K562 (cell line): ENCODE measurements around the gene HIF1AN. TPM values are rescaled to one million over a fixed set of nuclear protein-coding genes. Genes with fewer than 3 reads are reported as not detected.

Source experiments
- CBX2 ChIP-seq: fragments of 200-600 bp; sonication (generic); IDR thresholded peaks from one replicate; pipeline ENCODE4 v1.6.1; 2012; ENCODE audit warnings: mild to moderate bottlenecking, low read length, inconsistent platforms; ENCODE audit not compliant: insufficient read depth, poor library complexity, severe bottlenecking
- FIP1L1 ChIP-seq: fragments of 200-400 bp; formaldehyde crosslinking; IDR thresholded peaks from 2 replicates; pipeline ENCODE4 v1.6.1; 2018; ENCODE audit warnings: mild to moderate bottlenecking, low read depth, low read length; ENCODE audit not compliant: poor library complexity, severe bottlenecking
- FOXP4 ChIP-seq: sonication (generic); formaldehyde crosslinking; IDR thresholded peaks from 2 replicates; pipeline ENCODE4 v1.8.0; 2022; ENCODE audit warnings: mild to moderate bottlenecking, missing genetic modification reagents, borderline replicate concordance
- KAT8 ChIP-seq: fragments of 450-650 bp; IDR thresholded peaks from 2 replicates; pipeline ENCODE4 v1.6.1; 2016; ENCODE audit warnings: low read depth, mild to moderate bottlenecking
- KDM2B ChIP-seq: fragments of 250-450 bp; sonication (Bioruptor Pico); IDR thresholded peaks from 2 replicates; pipeline ENCODE4 v1.8.0; 2021; ENCODE audit warnings: mild to moderate bottlenecking, moderate library complexity
- KLF16 ChIP-seq: IDR thresholded peaks from 2 replicates; pipeline ENCODE4 v1.6.1; 2016; ENCODE audit warnings: antibody characterized with exemption
- MBD2 ChIP-seq: sonication (generic); IDR thresholded peaks from 2 replicates; pipeline ENCODE4 v1.6.1; 2016; ENCODE audit warnings: low read depth, borderline replicate concordance
- MIER1 ChIP-seq: fragments of 450-650 bp; IDR thresholded peaks from 2 replicates; pipeline ENCODE4 v1.6.1; 2016; ENCODE audit warnings: antibody characterized with exemption, mild to moderate bottlenecking, low read depth
- SMAD2 ChIP-seq: fragments of 150-350 bp; IDR thresholded peaks from 2 replicates; pipeline ENCODE4 v1.6.1; 2014; ENCODE audit warnings: low read depth, mild to moderate bottlenecking, low read length
- SP1 ChIP-seq: sonication (generic); formaldehyde crosslinking; IDR thresholded peaks from 2 replicates; pipeline ENCODE4 v1.8.1; 2022; ENCODE audit warnings: mild to moderate bottlenecking, missing genetic modification reagents
- TCF7L2 ChIP-seq: fragments of 150-350 bp; IDR thresholded peaks from 2 replicates; pipeline ENCODE4 v1.6.1; 2016; ENCODE audit warnings: low read depth, mild to moderate bottlenecking, low read length, moderate library complexity
- TRIM24 ChIP-seq, 2 experiments: fragments of 450-650 bp; IDR thresholded peaks; 2 replicates each; pipeline ENCODE4 v1.6.1; 2016
- ZNF77 ChIP-seq: fragments of 250-450 bp; sonication (Bioruptor Pico); IDR thresholded peaks from 2 replicates; pipeline ENCODE4 v1.5.0; 2020
- polyA plus RNA-seq, 8 experiments: library from polyadenylated mRNA; depleted of rRNA in 4 of 8; stranded (reverse) in 5 of 8; unstranded in 3 of 8; fragments of >200 nt; fragmentation: Nextera tagmentation in 2 of 8; fragmentation: Illumina TruSeq in 1 of 8; extraction: Ambion mirVana in 2 of 8; extraction: Trizol in 1 of 8; gene quantifications; 2 replicates each; pipeline versions ENCODE4 v1.2.1 to v1.2.3, GENCODE V29; 2011 to 2014; ENCODE audit warnings: inconsistent platforms in 1 of 8, missing spikeins in 1 of 8
- total RNA-seq, 7 experiments: library from RNA; depleted of rRNA in 6 of 7; stranded (reverse); fragments of >200 nt in 6 of 7; fragmentation: Illumina TruSeq in 2 of 7; extraction: Trizol in 2 of 7; gene quantifications; 2 replicates each; pipeline versions ENCODE4 v1.2.1 to v1.2.3, GENCODE V29; 2011 to 2021; ENCODE audit warnings: low replicate concordance in 1 of 7
- TF ChIP-seq, protein P1 (sequence below): fragments of 250-450 bp; sonication (Bioruptor Pico); IDR thresholded peaks from 2 replicates; pipeline ENCODE4 v1.4.0; 2020
- TF ChIP-seq, protein P2 (sequence below): sonication (generic); formaldehyde crosslinking; IDR thresholded peaks from 2 replicates; pipeline ENCODE4 v1.8.0; 2022; ENCODE audit warnings: missing genetic modification reagents, mild to moderate bottlenecking, moderate library complexity, borderline replicate concordance
- TF ChIP-seq, protein P3 (sequence below): fragments of 150-350 bp; conservative IDR thresholded peaks from 2 replicates; pipeline ENCODE4 v1.6.1; 2014; ENCODE audit warnings: low read length

The HIF1AN gene
- total and polyA plus RNA-seq, 9 of the 15 experiments (the other 6 are each of a cell fraction or from before 2014, with no cell fraction given), result 1.2 to 16.8 (median 6.9) TPM

DNA sequence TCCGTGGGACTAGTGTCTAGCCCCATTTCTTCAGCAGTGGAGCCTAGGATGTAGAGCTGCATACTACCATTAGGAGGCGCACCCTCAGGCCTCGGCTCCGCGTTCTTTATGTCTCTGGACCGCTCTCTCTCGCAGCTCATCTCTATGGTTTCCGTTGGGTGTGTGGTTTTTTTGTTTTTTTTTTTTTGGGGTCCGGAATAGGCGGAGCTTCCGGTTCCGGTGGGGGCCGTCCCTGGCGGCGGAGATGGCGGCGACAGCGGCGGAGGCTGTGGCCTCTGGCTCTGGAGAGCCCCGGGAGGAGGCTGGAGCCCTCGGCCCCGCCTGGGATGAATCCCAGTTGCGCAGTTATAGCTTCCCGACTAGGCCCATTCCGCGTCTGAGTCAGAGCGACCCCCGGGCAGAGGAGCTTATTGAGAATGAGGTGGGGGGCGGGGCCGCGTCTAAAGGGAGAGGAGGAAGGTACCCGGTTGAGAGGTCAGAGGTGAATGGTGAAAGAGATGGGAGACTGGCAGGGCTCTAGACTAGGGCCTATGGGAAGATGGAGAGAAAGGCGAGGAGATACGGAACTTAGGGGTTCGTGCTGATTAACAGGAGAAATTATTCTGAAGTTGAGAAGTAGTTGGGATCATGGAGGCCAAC, at the start of gene HIF1AN (continued):
- TF ChIP-seq, protein P1, sequence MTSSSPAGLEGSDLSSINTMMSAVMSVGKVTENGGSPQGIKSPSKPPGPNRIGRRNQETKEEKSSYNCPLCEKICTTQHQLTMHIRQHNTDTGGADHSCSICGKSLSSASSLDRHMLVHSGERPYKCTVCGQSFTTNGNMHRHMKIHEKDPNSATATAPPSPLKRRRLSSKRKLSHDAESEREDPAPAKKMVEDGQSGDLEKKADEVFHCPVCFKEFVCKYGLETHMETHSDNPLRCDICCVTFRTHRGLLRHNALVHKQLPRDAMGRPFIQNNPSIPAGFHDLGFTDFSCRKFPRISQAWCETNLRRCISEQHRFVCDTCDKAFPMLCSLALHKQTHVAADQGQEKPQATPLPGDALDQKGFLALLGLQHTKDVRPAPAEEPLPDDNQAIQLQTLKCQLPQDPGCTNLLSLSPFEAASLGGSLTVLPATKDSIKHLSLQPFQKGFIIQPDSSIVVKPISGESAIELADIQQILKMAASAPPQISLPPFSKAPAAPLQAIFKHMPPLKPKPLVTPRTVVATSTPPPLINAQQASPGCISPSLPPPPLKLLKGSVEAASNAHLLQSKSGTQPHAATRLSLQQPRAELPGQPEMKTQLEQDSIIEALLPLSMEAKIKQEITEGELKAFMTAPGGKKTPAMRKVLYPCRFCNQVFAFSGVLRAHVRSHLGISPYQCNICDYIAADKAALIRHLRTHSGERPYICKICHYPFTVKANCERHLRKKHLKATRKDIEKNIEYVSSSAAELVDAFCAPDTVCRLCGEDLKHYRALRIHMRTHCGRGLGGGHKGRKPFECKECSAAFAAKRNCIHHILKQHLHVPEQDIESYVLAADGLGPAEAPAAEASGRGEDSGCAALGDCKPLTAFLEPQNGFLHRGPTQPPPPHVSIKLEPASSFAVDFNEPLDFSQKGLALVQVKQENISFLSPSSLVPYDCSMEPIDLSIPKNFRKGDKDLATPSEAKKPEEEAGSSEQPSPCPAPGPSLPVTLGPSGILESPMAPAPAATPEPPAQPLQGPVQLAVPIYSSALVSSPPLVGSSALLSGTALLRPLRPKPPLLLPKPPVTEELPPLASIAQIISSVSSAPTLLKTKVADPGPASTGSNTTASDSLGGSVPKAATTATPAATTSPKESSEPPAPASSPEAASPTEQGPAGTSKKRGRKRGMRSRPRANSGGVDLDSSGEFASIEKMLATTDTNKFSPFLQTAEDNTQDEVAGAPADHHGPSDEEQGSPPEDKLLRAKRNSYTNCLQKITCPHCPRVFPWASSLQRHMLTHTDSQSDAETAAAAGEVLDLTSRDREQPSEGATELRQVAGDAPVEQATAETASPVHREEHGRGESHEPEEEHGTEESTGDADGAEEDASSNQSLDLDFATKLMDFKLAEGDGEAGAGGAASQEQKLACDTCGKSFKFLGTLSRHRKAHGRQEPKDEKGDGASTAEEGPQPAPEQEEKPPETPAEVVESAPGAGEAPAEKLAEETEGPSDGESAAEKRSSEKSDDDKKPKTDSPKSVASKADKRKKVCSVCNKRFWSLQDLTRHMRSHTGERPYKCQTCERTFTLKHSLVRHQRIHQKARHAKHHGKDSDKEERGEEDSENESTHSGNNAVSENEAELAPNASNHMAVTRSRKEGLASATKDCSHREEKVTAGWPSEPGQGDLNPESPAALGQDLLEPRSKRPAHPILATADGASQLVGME, result no peak
- no peak for TF ChIP-seq KAT8
- no peak for TF ChIP-seq MBD2
- TF ChIP-seq, protein P2, sequence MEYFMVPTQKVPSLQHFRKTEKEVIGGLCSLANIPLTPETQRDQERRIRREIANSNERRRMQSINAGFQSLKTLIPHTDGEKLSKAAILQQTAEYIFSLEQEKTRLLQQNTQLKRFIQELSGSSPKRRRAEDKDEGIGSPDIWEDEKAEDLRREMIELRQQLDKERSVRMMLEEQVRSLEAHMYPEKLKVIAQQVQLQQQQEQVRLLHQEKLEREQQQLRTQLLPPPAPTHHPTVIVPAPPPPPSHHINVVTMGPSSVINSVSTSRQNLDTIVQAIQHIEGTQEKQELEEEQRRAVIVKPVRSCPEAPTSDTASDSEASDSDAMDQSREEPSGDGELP, result no peak; the same call in 1 of the 2 replicates
- no peak for TF ChIP-seq KDM2B (CRISPR knock-in tag)
- no peak for TF ChIP-seq TCF7L2
- no peak for TF ChIP-seq FIP1L1
- TF ChIP-seq SP1 (CRISPR knock-in tag), result peak; percentile 26; the same call in 1 of the 2 replicates
- TF ChIP-seq, protein P3, sequence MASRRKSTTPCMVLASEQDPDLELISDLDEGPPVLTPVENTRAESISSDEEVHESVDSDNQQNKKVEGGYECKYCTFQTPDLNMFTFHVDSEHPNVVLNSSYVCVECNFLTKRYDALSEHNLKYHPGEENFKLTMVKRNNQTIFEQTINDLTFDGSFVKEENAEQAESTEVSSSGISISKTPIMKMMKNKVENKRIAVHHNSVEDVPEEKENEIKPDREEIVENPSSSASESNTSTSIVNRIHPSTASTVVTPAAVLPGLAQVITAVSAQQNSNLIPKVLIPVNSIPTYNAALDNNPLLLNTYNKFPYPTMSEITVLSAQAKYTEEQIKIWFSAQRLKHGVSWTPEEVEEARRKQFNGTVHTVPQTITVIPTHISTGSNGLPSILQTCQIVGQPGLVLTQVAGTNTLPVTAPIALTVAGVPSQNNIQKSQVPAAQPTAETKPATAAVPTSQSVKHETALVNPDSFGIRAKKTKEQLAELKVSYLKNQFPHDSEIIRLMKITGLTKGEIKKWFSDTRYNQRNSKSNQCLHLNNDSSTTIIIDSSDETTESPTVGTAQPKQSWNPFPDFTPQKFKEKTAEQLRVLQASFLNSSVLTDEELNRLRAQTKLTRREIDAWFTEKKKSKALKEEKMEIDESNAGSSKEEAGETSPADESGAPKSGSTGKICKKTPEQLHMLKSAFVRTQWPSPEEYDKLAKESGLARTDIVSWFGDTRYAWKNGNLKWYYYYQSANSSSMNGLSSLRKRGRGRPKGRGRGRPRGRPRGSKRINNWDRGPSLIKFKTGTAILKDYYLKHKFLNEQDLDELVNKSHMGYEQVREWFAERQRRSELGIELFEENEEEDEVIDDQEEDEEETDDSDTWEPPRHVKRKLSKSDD, result 0 out of 2 replicates have a peak, but pooled peaks have one; percentile 55
- no peak for TF ChIP-seq MIER1
- no peak for TF ChIP-seq TRIM24 (IDR thresholded peaks at IDR 0.05)
- no peak for TF ChIP-seq ZNF77 (CRISPR knock-in tag)
- TF ChIP-seq KLF16, result no peak
- no peak for TF ChIP-seq SMAD2
- no peak for TF ChIP-seq CBX2
- TF ChIP-seq FOXP4 (CRISPR knock-in tag), result no peak
